Measurements from ENCODE around the gene ASB13. TPM values are rescaled to one million over a fixed set of nuclear protein-coding genes. Genes with fewer than 3 reads are reported as not detected.
A peak's percentile ranks its signal among the peaks of the same experiment; 100 is the strongest.

Gene ASB13
- total RNA-seq, 8 experiments from 2014 or later = 7.2 to 22.3 (median 10.8) TPM

DNA sequence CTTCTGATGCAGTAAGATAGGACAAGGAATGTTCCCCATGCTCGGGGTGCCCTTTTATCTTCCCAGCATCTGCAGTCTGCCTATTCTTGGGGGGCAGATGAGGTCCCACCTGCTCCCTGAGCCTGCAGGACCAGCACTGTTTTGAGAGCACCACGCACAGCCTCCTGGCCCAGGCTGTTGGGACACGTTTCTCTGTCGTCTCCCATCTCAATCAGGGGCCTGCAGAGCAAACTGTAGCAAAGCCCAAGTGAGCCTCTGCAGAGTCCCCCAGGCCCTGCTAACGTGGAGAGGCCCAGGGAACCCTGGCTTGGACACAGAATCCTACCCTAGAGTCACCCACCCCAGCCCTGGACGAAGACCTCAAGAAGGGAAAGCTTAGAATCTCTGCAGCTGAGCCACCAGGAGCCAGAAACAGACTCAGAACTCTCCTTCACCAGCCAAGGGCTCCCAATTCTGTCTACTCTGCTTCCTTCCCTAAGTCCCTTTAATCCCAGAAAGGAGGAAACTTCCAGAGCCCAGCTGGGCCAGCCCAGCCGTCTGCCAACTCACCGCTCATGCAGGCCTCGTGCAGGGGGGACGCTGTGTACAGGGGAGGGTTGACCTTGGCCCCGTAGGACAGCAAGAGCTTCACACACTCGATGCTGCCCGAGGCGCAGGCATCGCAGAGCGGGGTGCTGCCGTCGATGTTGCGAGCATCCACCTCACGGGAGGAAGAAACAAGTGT lies 15.6 kb downstream of the ASB13 start:
- no peak overlapping the region for H3K4me3 ChIP-seq
- WGBS, 10 experiments = 41 to 100% (median 85%) methylated on average over 1 to 13 of the region's 20 CpGs; no CpG with 5 or more reads in 2 of the 10 experiments
- ATAC-seq (replicated peaks in 6 of 8) = no peak
- H3K27ac ChIP-seq = no peak overlapping the region
- peaks cover 0 to 4% of the 10 kb centered on the region in 2 donors for H3K4me1 ChIP-seq (replicated peaks in 1 of 2)
- in situ Hi-C loops (cut with MboI; ENCODE audit: low pct_unique_long_range_greater_than_20kb in 2 of 9, low sequenced_read_pairs in 9 of 9, unreplicated experiment in 9 of 9) = no loop called here

DNA sequence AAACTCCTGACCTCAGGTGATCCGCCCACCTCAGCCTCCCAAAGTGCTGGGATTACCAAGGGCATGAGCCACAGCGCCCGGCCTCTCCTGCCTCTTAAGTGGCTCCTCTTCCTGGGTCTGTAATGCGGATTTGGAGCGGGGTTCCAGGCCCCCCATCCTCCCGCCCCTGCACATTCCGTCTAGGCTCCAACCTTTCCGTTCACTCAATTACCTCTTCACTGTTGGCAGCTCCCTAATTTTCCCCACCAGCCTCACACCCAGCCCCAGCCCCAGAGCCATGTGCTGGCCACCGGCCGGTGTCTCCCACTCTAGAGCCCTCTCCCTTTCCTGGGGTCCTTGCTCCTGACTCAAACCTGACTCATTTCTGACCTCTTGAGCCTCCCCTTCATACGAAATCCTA lies 16.6 kb downstream of the ASB13 start:
- Histone ChIP-seq H3K27ac (no peak overlapping the region), H3K4me1 (replicated peaks in 1 of 2) (no peaks in the 10 kb centered on the region), H3K4me3 (no peak overlapping the region)
- in situ Hi-C loops (cut with MboI; ENCODE audit: low pct_unique_long_range_greater_than_20kb in 2 of 9, low sequenced_read_pairs in 9 of 9, unreplicated experiment in 9 of 9) = loop anchor here in 2 of 9 experiments (25.0 kb wide), 1 partner anchor 812 kb away; the partner anchor contains the start of gene AKR1E2 (in 2 of the 2)
- 92 to 100% (median 98%) methylated on average over 1 to 9 of the region's 11 CpGs; no CpG with 5 or more reads in 6 of the 10 experiments for WGBS, 10 experiments
- no peak for ATAC-seq (replicated peaks in 6 of 8)

DNA sequence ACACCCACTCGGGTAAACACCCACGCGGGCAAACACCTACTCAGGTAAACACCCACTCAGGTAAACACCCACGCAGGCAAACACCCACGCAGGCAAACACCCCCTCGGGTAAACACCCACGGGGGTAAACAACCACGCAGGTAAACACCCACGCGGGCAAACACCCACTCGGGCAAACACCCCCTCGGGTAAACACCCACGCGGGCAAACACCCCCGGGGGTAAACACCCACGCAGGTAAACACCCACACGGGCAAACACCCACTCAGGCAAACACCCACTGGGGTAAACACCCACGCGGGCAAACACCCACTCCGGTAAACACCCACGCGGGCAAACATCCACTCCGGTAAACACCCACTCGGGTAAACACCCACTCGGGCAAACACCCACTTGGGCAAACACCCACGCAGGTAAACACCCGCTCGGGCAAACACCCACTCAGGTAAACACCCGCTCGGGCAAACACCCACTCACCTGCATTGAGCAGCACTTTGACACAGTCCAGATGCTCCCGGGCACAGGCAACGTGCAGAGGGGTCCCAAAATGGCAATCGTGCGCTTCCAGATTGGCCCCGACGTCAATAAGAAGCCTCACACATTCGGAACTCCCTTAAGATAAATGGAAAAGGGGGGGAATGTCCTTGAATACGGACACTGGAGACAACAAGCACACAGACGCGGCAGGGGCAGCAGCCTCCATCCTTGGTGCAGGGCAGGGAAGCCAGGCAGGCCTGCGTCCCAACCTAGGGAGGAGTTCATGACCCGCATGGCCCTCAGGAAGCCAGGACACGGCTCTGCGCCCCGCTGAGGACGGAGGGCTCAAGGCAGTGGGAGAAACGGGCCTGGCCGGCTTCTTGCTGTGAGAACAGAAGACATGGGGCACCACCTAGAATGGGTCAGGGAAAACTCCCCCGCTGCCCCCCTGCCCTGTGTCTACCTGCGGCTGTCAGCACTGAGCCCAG lies 17.6 kb downstream of the ASB13 start:
- in situ Hi-C loops (cut with MboI; ENCODE audit: low pct_unique_long_range_greater_than_20kb in 2 of 9, low sequenced_read_pairs in 9 of 9, unreplicated experiment in 9 of 9) = loop anchor here in 2 of 9 experiments (25.0 kb wide), 1 partner anchor 811 kb away; the partner anchor contains the start of gene AKR1E2 (in 2 of the 2)
- H3K27ac ChIP-seq = no peak overlapping the region
- no peak for ATAC-seq (replicated peaks in 6 of 8)

GRCh38 chr10:5647507-5648240 lies 18.7 kb downstream of the ASB13 start:
- peaks cover 0 to 4% of the 10 kb centered on the region in 2 donors for H3K4me1 ChIP-seq (replicated peaks in 1 of 2)
- H3K4me3 ChIP-seq = no peak overlapping the region
- H3K27ac ChIP-seq = no peak overlapping the region
- no peak for ATAC-seq (replicated peaks in 6 of 8)
- WGBS, 10 experiments = 40 to 100% (median 89%) methylated on average over 1 to 7 of the region's 11 CpGs; no CpG with 5 or more reads in 2 of the 10 experiments
- in situ Hi-C loops (cut with MboI; ENCODE audit: low pct_unique_long_range_greater_than_20kb in 2 of 9, low sequenced_read_pairs in 9 of 9, unreplicated experiment in 9 of 9) = loop anchor here in 2 of 9 experiments (25.0 kb wide), 1 partner anchor 810 kb away; the partner anchor contains the start of gene AKR1E2 (in 2 of the 2)

More for the DNA sequence above, 17.6 kb downstream of the ASB13 start:
- Histone ChIP-seq H3K4me3 (no peak overlapping the region), H3K4me1 (replicated peaks in 1 of 2) (peaks cover 0 to 1% of the 10 kb centered on the region in 2 donors)
- whole genome bisulfite sequencing, 10 experiments = 80 to 100% (median 91%) methylated on average over 3 to 18 of the region's 50 CpGs; no CpG with 5 or more reads in 4 of the 10 experiments

DNA sequence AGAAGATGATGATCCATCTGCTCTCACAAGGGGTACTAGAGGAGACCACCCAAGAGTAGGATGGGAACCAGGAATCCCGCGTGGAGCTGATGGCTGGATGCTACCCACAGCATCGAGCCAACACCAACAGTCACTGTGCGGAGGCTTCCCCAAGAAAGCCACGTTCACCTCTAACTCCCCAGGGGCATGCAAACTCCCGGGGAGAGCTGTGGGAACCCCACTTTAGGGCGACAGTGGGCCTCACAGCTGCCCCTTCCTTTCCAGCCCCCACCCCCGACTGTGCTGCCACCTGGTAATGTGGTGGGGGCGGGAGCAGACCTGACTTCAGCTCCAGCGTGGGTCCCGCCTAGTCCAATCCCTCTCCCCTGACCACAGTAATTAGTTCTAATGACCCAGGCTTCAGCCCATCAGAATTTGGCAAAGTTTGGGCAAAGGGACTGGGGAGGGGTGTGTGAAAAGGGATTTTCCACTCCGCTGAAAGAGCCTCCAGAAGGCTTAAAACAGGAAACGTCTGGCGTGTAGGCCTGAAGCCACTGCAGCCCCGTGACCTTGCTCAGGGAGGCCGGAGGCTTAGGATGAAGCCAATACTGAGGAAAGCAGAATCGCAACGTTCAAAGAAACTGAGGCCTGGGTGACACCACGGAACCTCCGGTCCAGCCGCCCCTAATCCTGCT lies 20.3 kb downstream of the ASB13 start:
- 61 to 93% (median 76%) methylated on average over 2 to 9 of the region's 21 CpGs; no CpG with 5 or more reads in 3 of the 10 experiments for WGBS, 10 experiments
- in situ Hi-C loops (cut with MboI; ENCODE audit: low pct_unique_long_range_greater_than_20kb in 2 of 9, low sequenced_read_pairs in 9 of 9, unreplicated experiment in 9 of 9) = loop anchor here in 2 of 9 experiments (25.0 kb wide), 1 partner anchor 809 kb away; the partner anchor contains the start of gene AKR1E2 (in 2 of the 2)
- ATAC-seq (replicated peaks in 6 of 8) = no peak
- Histone ChIP-seq H3K27ac (no peak overlapping the region), H3K4me1 (replicated peaks in 1 of 2) (peaks cover 0 to 4% of the 10 kb centered on the region in 2 donors), H3K4me3 (no peak overlapping the region)

- Histone ChIP-seq H3K27ac (no peak overlapping the region), H3K4me3 (no peak overlapping the region), H3K4me1 (replicated peaks in 1 of 2) (peaks cover 0 to 4% of the 10 kb centered on the region in 2 donors)
- WGBS, 10 experiments = 28 to 100% (median 80%) methylated on average over 2 to 10 of the region's 11 CpGs; no CpG with 5 or more reads in 1 of the 10 experiments
- in situ Hi-C loops (cut with MboI; ENCODE audit: low pct_unique_long_range_greater_than_20kb in 2 of 9, low sequenced_read_pairs in 9 of 9, unreplicated experiment in 9 of 9) = loop anchor here in 2 of 9 experiments (25.0 kb wide), 1 partner anchor 808 kb away; the partner anchor contains the start of gene AKR1E2 (in 2 of the 2)
- ATAC-seq (replicated peaks in 6 of 8) = no peak
Measured at GRCh38 chr10:5645375-5645774, 21.0 kb downstream of the ASB13 start.

- Histone ChIP-seq H3K4me3 (no peak overlapping the region), H3K4me1 (replicated peaks in 1 of 2) (peaks cover 0 to 4% of the 10 kb centered on the region in 2 donors), H3K27ac (no peak overlapping the region)
- no peak for ATAC-seq (replicated peaks in 6 of 8)
- WGBS, 10 experiments = 88 to 100% (median 93%) methylated on average over 5 to 6 of the region's 6 CpGs; no CpG with 5 or more reads in 1 of the 10 experiments
- in situ Hi-C loops (cut with MboI; ENCODE audit: low pct_unique_long_range_greater_than_20kb in 2 of 9, low sequenced_read_pairs in 9 of 9, unreplicated experiment in 9 of 9) = loop anchor here in 2 of 9 experiments (25.0 kb wide), 1 partner anchor 808 kb away; the partner anchor contains the start of gene AKR1E2 (in 2 of the 2)
Measured at GRCh38 chr10:5644930-5645329, 21.5 kb downstream of the ASB13 start.

DNA sequence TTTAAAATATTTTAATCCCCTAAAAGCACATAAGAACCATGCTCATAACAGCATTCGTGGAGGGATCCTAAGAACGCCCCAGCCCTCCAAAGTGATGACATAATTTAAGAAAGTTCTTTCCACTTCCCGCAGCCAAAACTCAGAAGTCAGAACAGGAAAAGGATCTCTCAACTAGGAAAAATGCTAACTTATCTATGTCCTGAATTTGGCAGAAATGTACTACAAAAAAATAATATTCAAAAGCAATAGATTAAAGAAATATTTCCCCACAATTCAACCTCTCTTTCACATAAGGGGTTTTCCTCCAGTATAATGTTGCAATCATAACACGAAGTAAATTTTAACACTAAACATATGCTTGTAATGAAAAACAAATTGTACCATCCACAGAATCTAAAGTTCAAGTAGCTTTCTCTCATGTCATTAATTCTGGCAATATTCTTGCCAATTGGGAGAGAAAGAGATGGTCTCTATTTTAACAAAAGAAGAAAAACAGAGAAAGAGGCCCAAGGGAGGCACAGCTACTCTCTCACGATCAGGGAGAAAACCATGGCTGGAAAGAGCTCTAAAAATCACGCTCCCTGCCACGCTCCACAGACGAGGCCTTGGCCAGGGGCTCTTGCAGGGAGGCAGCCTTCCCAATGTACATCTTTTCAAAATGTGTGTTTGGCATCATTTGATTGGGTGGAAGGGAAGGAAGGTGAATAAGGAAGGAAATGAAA lies 22.9 kb downstream of the ASB13 start:
- in situ Hi-C loops (cut with MboI; ENCODE audit: low pct_unique_long_range_greater_than_20kb in 2 of 9, low sequenced_read_pairs in 9 of 9, unreplicated experiment in 9 of 9) = loop anchor here in 2 of 9 experiments (25.0 kb wide), 1 partner anchor 806 kb away; the partner anchor contains the start of gene AKR1E2 (in 2 of the 2)
- whole genome bisulfite sequencing, 10 experiments = 36 to 95% (median 82%) methylated on average over 3 to 8 of the region's 8 CpGs
- Histone ChIP-seq H3K4me1 (replicated peaks in 1 of 2) (peaks cover 0 to 4% of the 10 kb centered on the region in 2 donors), H3K4me3 (no peak overlapping the region), H3K27ac (no peak overlapping the region)
- ATAC-seq (replicated peaks in 6 of 8) = peak in 1 of 8 experiments; percentile 53

DNA sequence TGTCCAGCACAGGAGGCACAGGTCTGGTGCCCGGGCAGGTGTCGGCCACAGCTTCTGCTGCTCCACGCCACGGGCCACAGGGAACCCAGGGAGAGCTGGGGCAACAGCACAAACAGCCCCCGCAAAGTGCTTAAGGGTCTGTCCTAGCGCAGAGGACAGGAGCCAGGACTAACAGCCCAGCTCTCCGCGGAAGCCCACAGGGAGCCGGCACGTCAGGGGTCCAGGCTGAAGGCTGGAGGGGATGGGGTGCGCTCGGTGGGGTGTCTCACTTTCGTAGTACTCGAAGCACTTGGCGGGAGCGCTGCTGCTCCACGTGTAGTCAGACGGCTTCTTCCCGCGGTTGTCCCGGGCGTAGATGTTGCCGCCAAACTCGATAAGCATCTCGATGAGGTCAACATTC lies 24.9 kb downstream of the ASB13 start:
- Histone ChIP-seq H3K27ac (no peak overlapping the region), H3K4me1 (replicated peaks in 1 of 2) (peaks cover 0 to 4% of the 10 kb centered on the region in 2 donors), H3K4me3 (no peak overlapping the region)
- in situ Hi-C loops (cut with MboI; ENCODE audit: low pct_unique_long_range_greater_than_20kb in 2 of 9, low sequenced_read_pairs in 9 of 9, unreplicated experiment in 9 of 9) = loop anchor here in 2 of 9 experiments (25.0 kb wide), 1 partner anchor 804 kb away; the partner anchor contains the start of gene AKR1E2 (in 2 of the 2)
- ATAC-seq (replicated peaks in 6 of 8) = no peak
- 90 to 100% (median 96%) methylated on average over 3 to 17 of the region's 25 CpGs; no CpG with 5 or more reads in 4 of the 10 experiments for WGBS, 10 experiments

DNA sequence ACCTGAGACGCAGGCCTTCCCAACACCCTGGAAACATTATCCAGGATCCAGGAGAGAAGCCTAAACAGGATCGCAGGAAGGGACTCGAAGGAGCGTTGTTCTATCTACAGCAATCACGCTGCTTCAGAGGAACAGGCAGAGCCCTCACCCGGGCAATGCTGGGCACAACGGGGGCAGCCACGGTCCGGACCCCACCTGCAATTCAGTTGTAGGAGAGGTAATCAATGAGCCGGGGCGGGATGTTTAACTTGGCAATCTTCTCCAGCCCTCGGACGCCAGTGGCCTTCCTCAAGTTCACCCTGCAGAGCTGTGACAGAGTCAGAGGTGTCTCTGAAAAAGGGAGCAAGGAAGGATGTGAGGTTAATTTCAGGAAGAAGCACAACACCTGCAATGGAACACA lies 25.9 kb downstream of the ASB13 start:
- no peak for ATAC-seq (replicated peaks in 6 of 8)
- in situ Hi-C loops (cut with MboI; ENCODE audit: low pct_unique_long_range_greater_than_20kb in 2 of 9, low sequenced_read_pairs in 9 of 9, unreplicated experiment in 9 of 9) = loop anchor here in 2 of 9 experiments (25.0 kb wide), 1 partner anchor 803 kb away; the partner anchor contains the start of gene AKR1E2 (in 2 of the 2)
- no peak overlapping the region for H3K4me3 ChIP-seq
- WGBS, 10 experiments = 93 to 100% (median 95%) methylated on average over 6 to 10 of the region's 13 CpGs; no CpG with 5 or more reads in 4 of the 10 experiments
- H3K27ac ChIP-seq = no peak overlapping the region
- peaks cover 0 to 4% of the 10 kb centered on the region in 2 donors for H3K4me1 ChIP-seq (replicated peaks in 1 of 2)

DNA sequence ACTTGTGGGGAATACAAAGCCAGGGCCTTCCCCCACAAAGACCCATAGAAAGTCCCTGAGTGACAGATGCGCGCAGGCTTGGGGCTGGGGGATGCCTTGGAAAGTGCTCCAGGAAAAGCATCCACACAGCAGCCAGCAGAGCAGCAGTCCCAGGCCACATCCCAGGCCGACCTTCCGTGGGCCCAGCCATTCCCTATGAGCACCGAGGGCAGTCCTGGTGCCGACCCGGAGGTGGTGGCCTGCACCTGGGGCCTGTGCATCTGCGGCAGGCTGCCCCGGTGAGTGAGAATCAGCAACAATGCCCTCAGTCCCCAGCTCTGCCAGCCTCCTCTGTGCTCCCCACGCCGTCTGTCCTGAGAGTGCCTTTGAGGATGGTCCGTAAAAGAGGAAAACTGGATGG lies 26.4 kb downstream of the ASB13 start:
- in situ Hi-C loops (cut with MboI; ENCODE audit: low pct_unique_long_range_greater_than_20kb in 2 of 9, low sequenced_read_pairs in 9 of 9, unreplicated experiment in 9 of 9) = loop anchor here in 2 of 9 experiments (25.0 kb wide), 1 partner anchor 803 kb away; the partner anchor contains the start of gene AKR1E2 (in 2 of the 2)
- no peak for ATAC-seq (replicated peaks in 6 of 8)
- WGBS, 10 experiments = 95 to 100% (median 98%) methylated on average over 1 to 9 of the region's 12 CpGs; no CpG with 5 or more reads in 6 of the 10 experiments
- Histone ChIP-seq H3K4me1 (replicated peaks in 1 of 2) (peaks cover 0 to 4% of the 10 kb centered on the region in 2 donors), H3K27ac (no peak overlapping the region), H3K4me3 (no peak overlapping the region)

All from motor neuron (in vitro differentiated cells).